Ishikawa (cell line): ENCODE measurements around the gene NF2.

ENCODE experiments used
- CEBPB ChIP-seq: IDR thresholded peaks from 2 replicates; pipeline ENCODE4 v1.6.1; 2012
- EGR1 ChIP-seq: IDR thresholded peaks from 2 replicates; pipeline ENCODE4 v1.6.1; 2012
- EP300 ChIP-seq: IDR thresholded peaks from 2 replicates; pipeline ENCODE4 v1.6.1; 2012; ENCODE audit warnings: borderline replicate concordance
- NFIC ChIP-seq: IDR thresholded peaks from 2 replicates; pipeline ENCODE4 v1.6.1; 2012
- RAD21 ChIP-seq: IDR thresholded peaks from 2 replicates; pipeline ENCODE4 v1.6.1; 2012; ENCODE audit warnings: low read depth
- REST ChIP-seq: IDR thresholded peaks from 2 replicates; pipeline ENCODE4 v1.6.1; 2012; ENCODE audit warnings: low read depth, mild to moderate bottlenecking
- TAF1 ChIP-seq: IDR thresholded peaks from 2 replicates; pipeline ENCODE4 v1.6.1; 2012; ENCODE audit warnings: low read depth, mild to moderate bottlenecking
- YY1 ChIP-seq: IDR thresholded peaks from 2 replicates; pipeline ENCODE4 v1.6.1; 2012; ENCODE audit warnings: low read depth
- ZBTB7A ChIP-seq: IDR thresholded peaks from 2 replicates; pipeline ENCODE4 v1.6.1; 2012; ENCODE audit warnings: low read depth
- TF ChIP-seq, protein P1 (sequence below): IDR thresholded peaks from 2 replicates; pipeline ENCODE4 v1.6.1; 2012

DNA sequence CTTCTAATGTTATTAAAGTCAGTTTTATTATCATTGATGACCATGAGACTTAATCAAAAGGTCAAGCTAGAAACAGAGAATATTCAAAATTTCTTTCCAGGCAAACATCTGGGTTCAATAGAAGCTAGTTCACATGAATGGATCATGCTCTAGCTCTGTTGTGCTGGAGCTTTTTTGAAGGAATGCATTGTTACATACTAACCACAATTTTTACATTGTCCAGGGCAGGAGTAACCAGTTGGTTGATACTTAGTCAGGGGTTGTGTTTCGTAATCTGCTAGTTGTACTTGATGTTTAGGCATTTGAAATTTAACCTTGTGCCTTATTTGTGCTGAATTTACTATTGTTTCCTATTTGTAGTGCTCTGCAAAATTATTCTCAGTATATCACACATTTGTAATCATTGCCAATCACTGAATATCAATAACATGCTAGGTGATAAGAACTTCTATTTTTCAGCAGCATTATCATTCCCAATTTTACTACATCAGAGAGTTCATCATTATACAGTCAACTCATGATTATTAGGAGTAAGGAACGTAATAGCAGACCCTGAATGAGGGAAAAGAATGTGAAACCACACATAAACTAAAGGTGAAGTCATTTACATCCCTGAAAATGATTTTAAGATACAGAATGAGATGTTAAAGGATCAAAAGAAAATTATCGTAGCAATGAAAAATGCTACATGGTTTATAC is 23.2 kb downstream of the NF2 start:
- TF ChIP-seq, protein P1, sequence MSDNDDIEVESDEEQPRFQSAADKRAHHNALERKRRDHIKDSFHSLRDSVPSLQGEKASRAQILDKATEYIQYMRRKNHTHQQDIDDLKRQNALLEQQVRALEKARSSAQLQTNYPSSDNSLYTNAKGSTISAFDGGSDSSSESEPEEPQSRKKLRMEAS = no peak
- TF ChIP-seq EP300 = peak; percentile 23; the same call in 1 of the 2 replicates
- TF ChIP-seq REST = no peak
- no peak for TF ChIP-seq YY1
- TF ChIP-seq RAD21 = no peak
- TF ChIP-seq ZBTB7A = no peak
- TF ChIP-seq NFIC = no peak
- TF ChIP-seq TAF1 = no peak
- peak; percentile 80; the same call in 1 of the 2 replicates for TF ChIP-seq CEBPB
- TF ChIP-seq EGR1 = no peak
